ENCODE data around the gene GOLGA1. TPM values are rescaled to one million over a fixed set of nuclear protein-coding genes. Genes with fewer than 3 reads are reported as not detected.
A peak's percentile ranks its signal among the peaks of the same experiment; 100 is the strongest.
"Not testable (repeated sequence)": the region's sequence is repeated elsewhere in the genome, so short reads cannot be mapped to it uniquely, and the experiment has no call there.

GOLGA1 gene
- total and polyA plus RNA-seq, 12 donors: 13.0 to 30.2 (median 23.0) TPM

- intact Hi-C loops (cut with DNase I): no loop called here
Measured at GRCh38 chr9:124843456-124844034, 97.3 kb downstream of the GOLGA1 start.

GRCh38 chr9:124841075-124841821, 99.6 kb downstream of the GOLGA1 start:
- intact Hi-C loops (cut with DNase I): no loop called here
- WGBS, 4 donors: 82 to 94% (median 84%) methylated on average over 13 to 14 of the region's 14 CpGs
- no peak for TF ChIP-seq POLR2A (IDR thresholded peaks at IDR 0.05)
- no peak for TF ChIP-seq CTCF (IDR thresholded peaks at IDR 0.05)
- no peaks in the 10 kb centered on the region for H3K9me3 ChIP-seq (replicated peaks in 1 of 3)
- DNase-seq: no peak
- no peaks in the 10 kb centered on the region for H3K27me3 ChIP-seq
- H3K4me1 ChIP-seq (replicated peaks in 1 of 2): peaks cover 0 to 7% of the 10 kb centered on the region in 2 donors
- H3K27ac ChIP-seq: no peak overlapping the region
- no peak overlapping the region for H3K4me3 ChIP-seq
- H3K36me3 ChIP-seq (replicated peaks in 1 of 2): no peaks in the 10 kb centered on the region

More at GRCh38 chr9:124843456-124844034, 97.3 kb downstream of the GOLGA1 start:
- H3K36me3 ChIP-seq (replicated peaks in 1 of 2): no peaks in the 10 kb centered on the region
- H3K27me3 ChIP-seq: no peaks in the 10 kb centered on the region
- no peak overlapping the region for H3K4me3 ChIP-seq
- peaks cover 0 to 7% of the 10 kb centered on the region in 2 donors for H3K4me1 ChIP-seq (replicated peaks in 1 of 2)
- 84 to 89% (median 85%) methylated on average over 11 of the region's 11 CpGs for WGBS, 4 donors
- no peaks in the 10 kb centered on the region for H3K9me3 ChIP-seq (replicated peaks in 1 of 3)
- TF ChIP-seq CTCF (IDR thresholded peaks at IDR 0.05): no peak
- TF ChIP-seq POLR2A (IDR thresholded peaks at IDR 0.05): no peak
- H3K27ac ChIP-seq: no peak overlapping the region
- no peak for DNase-seq

- Histone ChIP-seq H3K4me3 (no peak overlapping the region), H3K27ac (no peak overlapping the region), H3K36me3 (replicated peaks in 1 of 2) (no peaks in the 10 kb centered on the region), H3K9me3 (replicated peaks in 1 of 3) (no peaks in the 10 kb centered on the region), H3K4me1 (replicated peaks in 1 of 2) (peaks cover 2 to 14% of the 10 kb centered on the region in 2 donors), H3K27me3 (no peaks in the 10 kb centered on the region)
- peak in 2 of 7 donors; percentile 35 to 65 for DNase-seq
- intact Hi-C loops (cut with DNase I): no loop called here
- WGBS, 4 donors: 46 to 61% (median 49%) methylated on average over 4 to 18 of the region's 18 CpGs
- TF ChIP-seq POLR2A (IDR thresholded peaks at IDR 0.05) (no peak), CTCF (IDR thresholded peaks at IDR 0.05) (peak in 4 of 6 experiments; percentile 19 to 35 (median 26))
Measured at GRCh38 chr9:124840300-124840833, 100.5 kb downstream of the GOLGA1 start.

- H3K4me1 ChIP-seq (replicated peaks in 1 of 2): peaks cover 7 to 20% of the 10 kb centered on the region in 2 donors
- no peak overlapping the region for H3K4me3 ChIP-seq
- no peak overlapping the region for H3K27ac ChIP-seq
- WGBS, 4 donors: 51 to 63% (median 56%) methylated on average over 7 to 12 of the region's 12 CpGs
- DNase-seq: no peak
- intact Hi-C loops (cut with DNase I): no loop called here
- H3K27me3 ChIP-seq: no peaks in the 10 kb centered on the region
- TF ChIP-seq POLR2A (IDR thresholded peaks at IDR 0.05): no peak
- TF ChIP-seq CTCF (IDR thresholded peaks at IDR 0.05): peak; percentile 29 to 47 (median 34)
- no peaks in the 10 kb centered on the region for H3K9me3 ChIP-seq (replicated peaks in 1 of 3)
- H3K36me3 ChIP-seq (replicated peaks in 1 of 2): no peaks in the 10 kb centered on the region
Measured at GRCh38 chr9:124839612-124840299, 101.1 kb downstream of the GOLGA1 start.

- H3K27ac ChIP-seq; H3K27me3 ChIP-seq; H3K4me3 ChIP-seq; H3K36me3 ChIP-seq (replicated peaks in 1 of 2); intact Hi-C loops (cut with DNase I); H3K9me3 ChIP-seq (replicated peaks in 1 of 3); DNase-seq: not testable (repeated sequence)
- WGBS, 4 donors: 54 to 63% (median 58%) methylated on average over 3 to 41 of the region's 52 CpGs
- H3K4me1 ChIP-seq (replicated peaks in 1 of 2): peaks cover 7 to 21% of the 10 kb centered on the region in 2 donors
Measured at GRCh38 chr9:124838567-124839275, 102.2 kb downstream of the GOLGA1 start.

- H3K27me3 ChIP-seq; H3K4me3 ChIP-seq; H3K27ac ChIP-seq; intact Hi-C loops (cut with DNase I); H3K36me3 ChIP-seq (replicated peaks in 1 of 2); H3K9me3 ChIP-seq (replicated peaks in 1 of 3); DNase-seq: not testable (repeated sequence)
- 67 to 79% (median 70%) methylated on average over 4 to 5 of the region's 5 CpGs for WGBS, 4 donors
- H3K4me1 ChIP-seq (replicated peaks in 1 of 2): peaks cover 7 to 21% of the 10 kb centered on the region in 2 donors
Measured at GRCh38 chr9:124838132-124838531, 102.8 kb downstream of the GOLGA1 start.
